ENCODE results near the gene RPL18. TPM values are rescaled to one million over a fixed set of nuclear protein-coding genes. Genes with fewer than 3 reads are reported as not detected.

Gene RPL18
- total RNA-seq, 1 donor from 2014 or later, result 1,815 TPM

DNA sequence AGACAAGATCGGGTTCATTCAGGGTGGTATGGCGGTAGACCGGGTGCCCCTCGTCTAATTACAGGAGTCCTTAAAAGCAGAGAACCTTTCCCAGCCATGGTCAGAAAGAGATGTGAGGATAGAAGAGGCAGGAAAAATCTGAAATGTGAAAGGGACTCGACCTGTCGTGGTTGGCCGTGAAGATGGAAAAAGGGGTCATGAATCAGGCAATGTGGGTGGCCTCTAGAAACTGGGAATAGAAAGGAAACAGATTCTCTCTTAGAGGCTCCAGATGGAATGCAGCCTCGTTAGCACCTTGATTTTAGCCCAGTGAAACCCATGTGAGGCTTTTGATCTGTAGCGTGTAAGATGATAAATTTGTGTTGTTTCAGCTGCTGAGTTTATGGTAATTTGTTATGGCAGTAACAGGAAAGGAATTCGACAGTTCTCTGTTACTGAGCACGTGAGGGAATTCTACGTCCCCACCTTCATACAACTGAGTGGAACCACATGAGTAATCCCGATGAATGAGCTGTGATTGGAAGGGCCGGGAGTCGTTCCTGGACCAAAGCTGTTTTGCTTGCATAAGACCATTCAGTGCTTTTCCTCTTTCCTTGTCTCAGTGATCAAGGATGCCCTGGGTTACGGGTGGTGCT lies 38.0 kb upstream of the RPL18 start:
- no peak for DNase-seq (ENCODE audit: extremely low spot score, unreplicated experiment)

DNA sequence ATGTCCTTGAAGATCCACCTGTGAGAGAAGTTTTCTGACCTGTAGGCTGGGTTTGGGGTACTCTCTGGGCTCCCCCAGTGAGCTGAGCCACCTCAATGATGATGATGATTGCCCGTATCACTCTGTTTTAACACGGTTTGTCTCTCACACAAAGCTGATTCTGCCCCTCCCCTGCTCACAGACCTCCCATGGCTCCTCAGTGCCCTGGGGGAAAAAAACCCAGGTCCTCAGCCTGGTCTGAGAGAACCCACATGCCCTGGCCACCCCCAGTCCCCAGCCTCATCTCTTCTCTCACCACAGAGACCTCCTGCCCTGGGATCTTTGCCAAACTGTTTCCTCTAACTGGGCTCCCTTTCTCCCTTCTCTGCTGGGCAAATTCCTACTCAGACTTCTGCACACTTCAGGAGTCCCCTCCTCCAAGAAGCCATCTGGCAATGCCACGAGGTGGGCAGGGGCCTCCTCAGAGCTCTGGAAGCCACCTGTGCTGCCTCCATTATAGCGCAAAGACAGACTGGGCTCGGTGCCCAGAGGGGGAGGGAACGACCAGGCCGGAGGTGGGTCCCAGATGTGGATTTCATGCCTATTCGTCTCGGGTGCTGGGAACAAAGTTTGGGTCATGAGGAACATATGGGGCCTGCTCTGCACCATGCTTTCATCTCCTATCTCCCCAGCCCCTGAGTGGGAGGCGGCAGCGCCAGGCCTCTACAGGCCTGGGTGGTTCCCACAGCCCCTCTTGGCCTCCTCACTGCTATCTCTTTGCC lies 35.5 kb upstream of the RPL18 start:
- Mint-ChIP-seq H3K27ac (no peak overlapping the region), H3K9me3 (no peaks in the 10 kb centered on the region), H3K4me3 (no peak overlapping the region), H3K27me3 (no peaks in the 10 kb centered on the region), H3K36me3 (no peaks in the 10 kb centered on the region), H3K4me1 (ENCODE audit: unreplicated experiment) (peaks cover 17% of the 10 kb centered on the region)
- TF ChIP-seq, protein P1, sequence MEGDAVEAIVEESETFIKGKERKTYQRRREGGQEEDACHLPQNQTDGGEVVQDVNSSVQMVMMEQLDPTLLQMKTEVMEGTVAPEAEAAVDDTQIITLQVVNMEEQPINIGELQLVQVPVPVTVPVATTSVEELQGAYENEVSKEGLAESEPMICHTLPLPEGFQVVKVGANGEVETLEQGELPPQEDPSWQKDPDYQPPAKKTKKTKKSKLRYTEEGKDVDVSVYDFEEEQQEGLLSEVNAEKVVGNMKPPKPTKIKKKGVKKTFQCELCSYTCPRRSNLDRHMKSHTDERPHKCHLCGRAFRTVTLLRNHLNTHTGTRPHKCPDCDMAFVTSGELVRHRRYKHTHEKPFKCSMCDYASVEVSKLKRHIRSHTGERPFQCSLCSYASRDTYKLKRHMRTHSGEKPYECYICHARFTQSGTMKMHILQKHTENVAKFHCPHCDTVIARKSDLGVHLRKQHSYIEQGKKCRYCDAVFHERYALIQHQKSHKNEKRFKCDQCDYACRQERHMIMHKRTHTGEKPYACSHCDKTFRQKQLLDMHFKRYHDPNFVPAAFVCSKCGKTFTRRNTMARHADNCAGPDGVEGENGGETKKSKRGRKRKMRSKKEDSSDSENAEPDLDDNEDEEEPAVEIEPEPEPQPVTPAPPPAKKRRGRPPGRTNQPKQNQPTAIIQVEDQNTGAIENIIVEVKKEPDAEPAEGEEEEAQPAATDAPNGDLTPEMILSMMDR (conservative IDR thresholded peaks at IDR 0.05), result no peak
- DNase-seq (ENCODE audit: extremely low spot score, unreplicated experiment), result no peak

More for the DNA sequence above, 38.0 kb upstream of the RPL18 start:
- H3K27me3 Mint-ChIP-seq, result no peaks in the 10 kb centered on the region
- H3K36me3 Mint-ChIP-seq, result no peaks in the 10 kb centered on the region
- no peak overlapping the region for H3K4me3 Mint-ChIP-seq
- TF ChIP-seq, protein P1 (conservative IDR thresholded peaks at IDR 0.05), result no peak
- peak overlapping the region; percentile 36 for H3K27ac Mint-ChIP-seq
- H3K4me1 Mint-ChIP-seq (ENCODE audit: unreplicated experiment), result peaks cover 22% of the 10 kb centered on the region
- no peaks in the 10 kb centered on the region for H3K9me3 Mint-ChIP-seq

DNA sequence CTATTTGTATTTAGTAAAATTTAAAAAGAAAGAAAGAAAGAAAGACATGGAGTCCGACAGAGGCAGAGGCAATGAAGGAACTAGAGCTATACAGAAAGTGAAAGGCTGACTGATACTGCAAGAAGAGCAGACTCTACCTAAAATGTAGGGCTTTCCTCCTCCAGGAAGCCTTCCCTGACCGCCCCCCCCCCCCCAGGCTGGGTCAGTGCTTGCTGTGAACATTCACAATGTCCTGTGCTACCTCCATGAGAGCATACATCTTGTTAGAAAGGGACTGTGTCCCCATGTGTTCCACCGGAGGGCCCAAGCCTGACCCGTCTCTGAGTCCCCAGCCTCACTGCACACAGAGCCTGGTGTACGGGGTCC lies 32.7 kb upstream of the RPL18 start:
- Mint-ChIP-seq H3K4me3 (no peak overlapping the region), H3K27ac (no peak overlapping the region), H3K9me3 (no peaks in the 10 kb centered on the region), H3K4me1 (ENCODE audit: unreplicated experiment) (peaks cover 14% of the 10 kb centered on the region), H3K36me3 (no peaks in the 10 kb centered on the region), H3K27me3 (no peaks in the 10 kb centered on the region)
- no peak for DNase-seq (ENCODE audit: extremely low spot score, unreplicated experiment)
- TF ChIP-seq, protein P1 (conservative IDR thresholded peaks at IDR 0.05), result no peak

DNA sequence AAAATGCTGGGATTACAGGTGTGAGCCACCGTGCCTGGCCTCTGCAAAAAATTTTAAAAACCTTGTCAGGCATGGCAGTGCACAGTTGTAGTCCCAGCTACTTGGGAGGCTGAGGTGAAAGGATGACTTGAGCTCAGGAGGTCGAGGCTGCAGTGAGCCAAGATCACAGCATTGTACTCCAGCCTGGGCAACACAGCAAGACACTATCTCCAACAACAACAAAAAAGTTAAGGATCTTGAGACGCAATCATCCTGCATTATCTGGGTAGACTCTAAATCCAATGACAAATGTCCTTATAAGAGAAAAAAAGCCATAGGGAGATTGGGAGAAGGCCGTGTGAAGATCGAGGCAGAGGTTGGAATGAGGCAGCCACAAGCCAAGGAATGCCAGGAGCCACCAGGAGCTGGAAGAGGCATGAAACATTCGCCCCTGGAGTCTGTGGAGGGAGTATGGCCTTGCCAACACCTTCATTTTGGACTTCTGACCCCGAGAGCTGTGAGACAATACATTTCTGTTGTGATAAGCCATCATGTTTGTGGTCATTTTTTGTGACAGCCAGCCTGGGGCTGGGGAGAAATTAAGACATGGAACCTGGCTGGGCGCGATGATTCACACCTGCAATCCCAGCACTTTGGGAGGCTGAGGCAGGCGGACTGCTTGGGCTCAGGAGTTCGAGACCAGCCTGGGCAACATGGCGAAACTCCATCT lies 32.1 kb upstream of the RPL18 start:
- TF ChIP-seq, protein P1 (conservative IDR thresholded peaks at IDR 0.05), result no peak
- no peaks in the 10 kb centered on the region for H3K9me3 Mint-ChIP-seq
- no peak overlapping the region for H3K4me3 Mint-ChIP-seq
- H3K27ac Mint-ChIP-seq, result no peak overlapping the region
- no peak for DNase-seq (ENCODE audit: extremely low spot score, unreplicated experiment)
- H3K27me3 Mint-ChIP-seq, result no peaks in the 10 kb centered on the region
- H3K4me1 Mint-ChIP-seq (ENCODE audit: unreplicated experiment), result peaks cover 14% of the 10 kb centered on the region
- H3K36me3 Mint-ChIP-seq, result no peaks in the 10 kb centered on the region

DNA sequence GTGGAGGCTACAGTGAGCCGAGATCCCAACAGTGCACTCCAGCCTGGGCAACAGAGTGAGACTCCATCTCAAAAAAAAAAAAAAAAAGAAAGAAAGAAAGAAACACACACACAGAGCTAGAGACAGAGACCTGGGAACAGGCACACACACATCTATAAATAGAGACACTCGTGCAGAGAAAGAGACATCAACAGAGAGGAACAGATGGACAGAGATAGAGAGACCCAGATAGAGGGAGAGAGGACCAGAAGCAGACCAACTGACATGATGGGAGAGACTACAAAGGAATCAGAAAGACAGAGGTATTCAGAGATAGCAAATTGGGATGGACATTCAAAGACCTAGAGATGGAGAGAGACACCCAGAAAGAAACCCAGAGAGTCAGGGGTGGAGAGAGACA lies 29.2 kb upstream of the RPL18 start:
- no peaks in the 10 kb centered on the region for H3K36me3 Mint-ChIP-seq
- DNase-seq (ENCODE audit: extremely low spot score, unreplicated experiment), result no peak
- peaks cover 16% of the 10 kb centered on the region for H3K4me1 Mint-ChIP-seq (ENCODE audit: unreplicated experiment)
- H3K27me3 Mint-ChIP-seq, result no peaks in the 10 kb centered on the region
- TF ChIP-seq, protein P1 (conservative IDR thresholded peaks at IDR 0.05), result no peak
- H3K4me3 Mint-ChIP-seq, result no peak overlapping the region
- no peak overlapping the region for H3K27ac Mint-ChIP-seq
- no peaks in the 10 kb centered on the region for H3K9me3 Mint-ChIP-seq
